NCI-H1694 treated with DMSO at 0.1 percent for 48 hours (cell line): ENCODE measurements around the gene KANK4.

ENCODE experiments used
- DNase-seq: peaks from one replicate; lab custom pipeline; 2025; lab: John Stamatoyannopoulos, UW

Gene KANK4

DNA sequence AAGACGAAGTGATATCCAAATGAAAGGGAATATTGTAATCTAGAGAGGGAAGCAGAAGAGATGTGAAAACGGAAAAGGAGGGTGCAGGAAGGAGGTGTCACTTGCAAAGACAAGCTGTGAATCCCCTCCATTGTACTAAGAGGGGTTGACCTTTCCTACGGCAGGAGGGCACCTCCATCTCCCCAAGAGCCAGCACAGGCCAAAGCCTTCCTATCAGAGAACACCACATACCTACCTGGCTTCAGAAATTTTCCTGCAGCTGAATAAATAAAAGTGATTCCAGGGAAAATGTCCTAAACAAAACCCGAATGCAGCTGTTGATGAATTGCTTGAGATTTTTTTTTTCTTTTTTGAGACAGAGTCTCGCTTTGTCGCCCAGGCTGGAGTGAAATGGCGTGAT lies 14.3 kb downstream of the KANK4 start:
- no peak for DNase-seq

DNA sequence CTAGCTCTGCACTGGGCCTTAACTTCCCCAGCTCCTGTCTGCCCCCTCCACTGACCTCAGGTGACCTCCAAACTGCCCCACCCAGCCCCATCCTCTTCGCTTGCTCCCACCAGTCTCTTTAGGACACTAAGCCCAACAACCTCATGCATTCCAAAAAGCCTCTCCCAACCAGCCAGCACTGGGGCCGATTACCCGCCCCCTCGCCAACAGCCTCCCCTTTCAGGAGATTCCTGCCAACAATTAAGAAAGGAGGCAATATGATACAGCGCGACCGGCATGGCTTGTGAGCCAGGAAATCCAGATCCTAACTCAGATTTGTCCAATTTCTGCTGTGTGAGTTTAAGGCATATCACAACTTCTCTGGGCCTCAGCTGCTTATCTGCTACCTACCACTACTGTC lies 14.7 kb downstream of the KANK4 start:
- DNase-seq: no peak

DNA sequence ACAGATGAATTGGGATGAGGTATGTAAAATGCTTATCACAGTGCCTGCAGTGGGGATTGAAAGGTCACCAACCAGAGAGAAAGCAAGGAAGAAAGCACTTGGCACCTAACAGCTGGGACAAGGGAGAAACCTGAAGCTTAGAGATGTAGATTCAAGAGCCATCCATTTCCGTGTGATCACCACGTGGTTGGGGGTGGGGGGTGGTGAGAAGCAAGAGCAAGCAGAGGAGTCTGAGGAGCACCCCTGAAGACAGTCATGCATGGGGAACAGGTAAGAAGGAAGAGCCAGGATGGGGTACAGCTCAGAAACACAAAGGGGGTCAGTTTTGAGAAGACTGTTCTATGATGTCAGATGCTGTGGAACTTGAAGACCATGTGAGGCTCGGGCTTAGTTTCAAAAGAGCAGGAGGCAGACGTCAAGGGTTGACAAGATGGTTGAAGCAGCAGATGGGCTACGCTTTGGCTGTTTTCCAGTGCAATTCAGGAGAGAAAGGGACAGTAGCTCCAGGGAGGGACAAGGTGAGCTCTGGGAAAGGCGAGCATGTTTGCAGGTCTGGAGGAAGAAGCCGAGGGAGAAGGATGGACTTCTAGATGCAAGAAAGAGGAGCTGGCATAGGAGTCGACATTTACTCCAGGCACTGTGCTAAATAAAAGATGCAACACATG lies 17.4 kb downstream of the KANK4 start:
- peak; percentile 56 for DNase-seq

DNA sequence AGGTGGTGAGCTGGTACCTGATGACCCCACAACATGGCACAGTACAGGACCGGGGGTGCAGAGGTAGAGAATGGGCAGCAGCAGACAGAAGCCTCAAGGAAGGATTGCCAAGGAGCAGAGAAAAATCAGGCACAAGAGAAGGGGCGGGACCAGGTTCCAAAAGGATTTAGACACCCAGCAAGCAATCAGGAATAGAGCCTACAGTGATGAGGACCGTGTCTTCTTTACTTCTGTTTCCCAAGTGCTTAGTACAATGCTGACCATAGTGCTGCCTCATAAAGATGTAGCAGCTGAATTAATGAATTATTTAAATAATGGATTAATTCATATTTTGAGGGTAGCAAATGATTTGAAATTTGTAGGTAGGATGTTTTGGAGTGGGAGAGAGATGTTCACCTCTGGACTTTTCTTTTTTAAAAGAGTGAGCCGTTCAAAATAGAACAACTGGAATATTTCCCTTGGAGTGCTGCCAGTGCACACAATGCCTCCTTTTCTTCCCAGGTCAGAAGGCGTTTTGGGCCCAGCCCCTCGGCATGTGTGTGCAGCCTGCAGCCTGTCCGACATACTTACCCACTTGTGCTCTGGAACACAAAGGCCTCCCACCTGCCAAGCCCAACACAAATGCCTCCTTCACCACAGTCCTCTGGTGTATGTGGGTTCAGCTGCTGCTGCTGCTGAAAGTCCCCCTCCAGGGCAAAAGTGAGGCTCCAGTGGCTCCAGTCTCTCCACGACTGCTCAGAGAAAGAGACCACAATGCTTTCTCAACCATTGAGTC lies 19.6 kb downstream of the KANK4 start:
- no peak for DNase-seq

DNA sequence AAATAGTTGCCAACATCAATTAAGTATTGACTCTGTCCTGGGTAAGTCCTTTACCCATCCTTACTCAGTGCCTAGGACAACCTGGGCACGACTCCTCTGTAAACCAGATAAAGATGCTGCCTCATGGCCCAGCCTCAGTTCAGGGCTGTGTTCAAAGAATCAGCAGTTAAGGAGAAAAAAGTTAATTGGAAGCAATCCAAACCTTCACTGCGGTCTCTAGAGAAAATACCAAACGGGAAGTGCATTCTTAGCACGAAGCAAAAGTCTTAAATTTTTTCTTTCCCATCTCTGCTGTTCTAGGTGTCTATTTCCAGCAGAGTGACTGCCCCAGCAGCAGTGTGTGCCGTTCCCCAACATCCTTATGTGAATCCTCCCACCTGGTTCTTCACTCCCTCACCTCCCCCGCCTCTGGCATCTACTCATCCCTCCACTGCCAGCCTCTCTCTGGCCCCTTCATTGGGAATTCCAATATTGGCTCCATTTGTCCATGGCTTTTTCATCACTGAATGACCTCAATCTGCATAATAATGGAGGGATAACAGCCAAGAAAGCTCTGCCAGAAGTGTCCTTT lies 23.2 kb downstream of the KANK4 start:
- no peak for DNase-seq

DNA sequence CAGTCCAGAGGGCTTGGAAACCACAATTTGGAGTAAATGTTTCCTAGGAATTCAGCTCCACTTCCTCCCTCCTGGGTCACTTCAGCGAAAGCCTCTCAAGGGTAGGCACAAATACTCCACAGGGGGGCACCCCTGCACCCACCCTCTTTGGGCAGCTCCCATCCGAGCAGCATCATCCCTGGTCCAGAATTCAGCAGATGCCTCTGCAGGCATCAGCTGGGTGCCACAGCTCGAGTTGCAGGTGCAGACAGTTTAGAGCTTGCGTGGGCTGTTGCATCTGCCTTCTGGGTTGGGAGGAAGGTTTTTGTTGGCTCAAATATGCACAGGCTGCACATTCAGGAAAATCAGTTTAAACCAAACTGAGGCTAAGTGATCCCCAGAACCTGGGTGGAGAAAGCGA lies 25.0 kb downstream of the KANK4 start:
- DNase-seq: peak; percentile 82

DNA sequence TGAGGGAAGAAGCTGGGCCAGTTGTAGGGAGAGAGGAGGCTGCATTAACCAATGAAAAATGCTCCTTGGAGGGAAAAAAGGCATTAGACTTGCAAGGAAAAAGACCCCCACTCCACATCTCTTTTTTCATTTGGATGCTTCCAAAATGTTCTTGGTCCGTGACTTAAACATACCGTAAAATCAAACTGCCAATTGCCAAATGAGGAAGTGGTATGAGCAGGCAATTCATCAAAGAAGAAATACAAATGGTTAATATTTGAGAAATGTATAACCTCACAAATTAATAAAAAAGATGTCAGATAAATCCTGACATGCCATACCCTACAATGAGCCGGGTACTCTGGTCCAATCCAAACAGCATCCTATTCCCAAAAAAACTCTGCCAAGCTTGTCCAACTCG lies 30.6 kb downstream of the KANK4 start:
- no peak for DNase-seq

DNA sequence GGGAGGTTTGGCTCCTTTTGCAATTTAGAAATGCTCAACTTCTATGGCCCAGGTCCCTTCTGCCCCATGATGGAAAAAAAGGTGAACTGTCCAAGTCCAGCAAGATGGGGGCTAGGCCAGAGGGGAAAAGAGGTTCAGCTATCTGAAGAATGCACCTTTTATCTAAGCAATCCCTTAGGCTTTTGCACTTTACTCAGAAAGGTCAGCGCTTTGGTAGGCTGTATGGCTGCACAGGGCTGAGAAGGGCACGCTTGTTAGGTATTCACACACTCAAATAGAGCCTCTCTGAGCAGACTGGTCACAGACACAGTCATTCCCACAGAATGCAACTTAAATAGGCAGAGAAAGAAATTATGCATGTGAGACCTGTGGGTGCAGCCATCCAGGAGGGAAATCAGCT lies 31.0 kb downstream of the KANK4 start:
- DNase-seq: no peak

DNA sequence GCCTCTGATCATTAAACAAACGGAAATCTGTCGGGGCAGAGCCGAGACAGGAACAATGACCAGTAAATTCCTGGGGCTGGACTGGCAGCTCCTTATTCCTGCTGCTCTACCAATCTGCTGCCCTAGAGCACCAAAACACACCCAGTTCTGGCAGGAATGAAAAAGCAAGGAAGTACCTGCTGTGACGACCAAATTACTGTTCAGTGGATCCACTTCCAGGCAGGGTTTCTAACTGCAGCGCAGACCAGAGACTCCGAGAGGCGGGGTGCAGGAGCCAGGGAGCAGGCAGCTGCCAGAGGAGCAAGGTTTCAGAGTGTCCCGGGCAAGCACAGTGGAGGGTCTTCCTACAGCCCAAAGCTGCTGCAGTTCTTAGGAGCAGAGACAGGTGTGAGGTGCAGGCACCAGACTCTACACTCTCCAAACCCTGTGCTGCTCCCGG lies 32.4 kb downstream of the KANK4 start:
- DNase-seq: no peak

DNA sequence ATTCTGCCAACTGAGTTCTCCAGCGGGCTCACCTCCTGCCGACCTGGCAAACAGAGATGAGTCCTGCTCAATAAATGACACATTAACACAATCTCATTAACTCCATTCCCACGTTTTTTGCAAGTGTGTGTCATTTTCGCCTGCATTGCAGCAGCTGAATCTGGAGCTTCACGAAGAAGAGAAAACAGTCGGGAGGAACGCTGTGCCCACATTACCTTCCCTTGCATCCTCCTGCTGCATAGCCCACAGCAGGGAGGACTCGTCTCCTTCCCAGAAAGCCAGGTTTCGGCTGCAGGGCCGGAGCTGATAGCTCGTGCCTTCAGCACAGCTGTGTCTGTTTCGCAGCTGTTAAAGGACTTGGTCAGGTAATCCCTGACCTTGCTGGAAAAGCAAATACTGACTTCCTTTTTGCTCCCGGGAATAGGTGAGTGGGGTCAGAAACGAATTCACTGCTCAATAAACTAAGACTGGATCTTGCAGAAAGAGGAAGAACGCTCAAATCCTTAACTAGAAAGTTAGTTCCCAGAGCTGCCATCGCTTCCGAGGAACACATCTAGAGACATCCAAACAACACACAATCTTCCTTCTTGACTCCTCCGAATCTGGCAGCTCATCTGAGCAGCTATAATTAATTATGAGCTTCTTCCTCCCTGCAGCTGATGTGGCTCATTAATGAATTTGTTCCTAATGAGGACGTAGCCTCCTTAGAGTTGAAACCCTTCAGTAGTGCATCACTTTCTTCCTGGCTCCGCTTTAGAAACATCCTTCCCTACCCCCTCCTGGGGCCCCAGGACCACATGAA lies 33.0 kb downstream of the KANK4 start:
- DNase-seq: no peak

DNA sequence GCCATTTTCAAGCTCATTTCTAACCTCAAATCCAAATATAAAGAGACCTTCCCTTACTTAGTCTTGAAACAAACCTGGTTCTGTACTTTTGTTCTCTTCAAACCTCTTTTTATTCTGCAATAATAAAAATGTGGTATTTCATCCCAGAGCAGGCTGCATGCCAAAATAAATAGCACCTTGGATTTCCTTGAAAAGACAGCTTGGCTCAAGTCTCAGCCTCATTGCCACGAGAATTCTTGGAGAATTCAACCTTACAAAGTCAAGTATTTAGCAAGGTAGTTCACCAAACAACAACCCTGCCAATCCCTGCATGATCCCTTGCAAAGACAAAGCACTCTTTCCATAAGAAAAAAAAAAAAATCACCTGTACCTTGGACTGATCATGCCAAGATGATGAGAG lies 33.8 kb downstream of the KANK4 start:
- DNase-seq: no peak

DNA sequence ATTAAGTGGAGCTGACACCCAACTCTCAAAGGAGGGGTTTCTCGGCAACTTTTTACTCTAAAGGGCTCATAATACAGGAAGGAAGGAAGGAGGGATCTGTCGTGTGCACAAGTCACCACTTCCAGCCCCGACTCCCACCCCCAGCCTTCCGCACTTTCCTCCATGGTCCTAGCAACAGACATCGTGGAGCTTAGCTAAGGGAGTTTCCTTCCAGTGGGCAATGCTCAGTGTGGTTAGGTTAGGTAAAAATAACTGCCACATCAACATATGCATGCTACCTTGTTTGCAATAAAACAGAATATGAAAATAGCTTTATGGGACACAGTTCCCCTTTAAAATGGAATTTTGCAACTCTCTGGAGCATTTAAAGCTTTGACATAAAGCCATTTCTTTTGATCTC lies 35.2 kb downstream of the KANK4 start:
- no peak for DNase-seq

DNA sequence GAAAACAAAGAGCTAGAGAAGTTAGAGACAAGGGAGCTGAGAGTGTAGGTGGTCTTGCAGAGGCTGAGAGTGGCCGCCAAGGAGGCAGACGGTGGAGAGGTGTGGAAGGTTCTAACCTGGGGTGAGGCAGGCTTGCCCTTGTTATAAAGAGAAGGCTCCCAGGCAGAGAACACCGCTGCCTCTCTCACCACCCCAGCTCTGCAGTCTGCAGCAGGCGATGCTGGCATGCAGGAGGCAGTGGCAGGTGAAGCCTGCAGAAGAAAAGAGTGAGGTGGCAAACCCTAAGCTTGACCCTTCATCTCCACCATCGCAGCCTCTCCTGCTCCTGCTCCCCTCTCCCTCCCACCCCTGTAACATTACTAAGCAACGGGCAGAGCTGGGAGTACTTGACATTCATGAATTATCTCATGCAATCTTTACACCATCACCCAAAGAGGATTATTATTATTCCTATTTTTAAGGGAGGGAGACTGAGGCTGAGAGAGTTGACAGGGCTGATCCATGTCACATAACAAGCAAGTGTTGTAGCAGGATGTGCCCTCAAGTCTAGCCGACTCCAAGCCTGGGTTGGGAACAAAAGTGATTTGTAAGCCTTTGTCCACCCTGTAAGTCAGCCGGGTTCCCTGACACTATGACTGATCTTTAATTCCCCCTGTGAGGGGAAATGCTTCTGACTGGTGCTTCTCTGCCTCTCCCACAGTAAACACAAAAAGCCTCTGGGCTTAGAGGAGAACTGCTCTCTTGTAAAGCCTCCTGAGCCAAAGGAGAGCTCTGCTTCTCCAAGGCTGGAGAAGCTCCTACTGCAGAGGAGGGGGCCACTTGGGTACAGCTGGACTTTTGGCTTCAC lies 36.1 kb downstream of the KANK4 start:
- DNase-seq: no peak

DNA sequence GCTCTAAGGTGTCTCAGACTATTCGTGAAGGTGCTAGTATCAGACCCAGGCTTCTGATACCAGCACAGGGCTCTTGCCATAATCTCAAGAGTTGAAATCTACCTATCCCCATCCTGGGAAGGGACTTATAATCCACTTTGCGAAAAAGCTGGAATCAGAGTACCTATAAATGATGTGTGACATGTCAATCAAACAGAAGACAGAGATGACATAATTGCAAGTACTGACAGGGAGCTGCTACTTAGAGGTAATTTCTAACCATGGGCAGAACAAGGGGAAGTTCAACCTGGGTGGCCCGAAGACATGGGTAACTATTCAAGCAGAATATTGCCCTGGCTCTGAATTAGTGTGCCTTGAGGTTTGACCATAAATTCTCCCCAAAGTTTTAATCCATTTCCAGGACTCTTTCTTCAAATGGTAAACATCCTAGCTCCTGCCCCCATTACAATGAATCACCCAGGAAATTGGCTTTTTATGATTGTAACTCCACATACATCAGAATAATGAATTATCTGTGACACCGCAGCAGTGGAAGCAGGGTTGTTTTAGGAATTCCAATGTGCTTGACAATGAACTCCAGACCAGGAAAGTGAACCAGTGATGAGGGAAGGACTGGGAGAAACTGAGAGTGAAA lies 37.2 kb downstream of the KANK4 start:
- DNase-seq: no peak

DNA sequence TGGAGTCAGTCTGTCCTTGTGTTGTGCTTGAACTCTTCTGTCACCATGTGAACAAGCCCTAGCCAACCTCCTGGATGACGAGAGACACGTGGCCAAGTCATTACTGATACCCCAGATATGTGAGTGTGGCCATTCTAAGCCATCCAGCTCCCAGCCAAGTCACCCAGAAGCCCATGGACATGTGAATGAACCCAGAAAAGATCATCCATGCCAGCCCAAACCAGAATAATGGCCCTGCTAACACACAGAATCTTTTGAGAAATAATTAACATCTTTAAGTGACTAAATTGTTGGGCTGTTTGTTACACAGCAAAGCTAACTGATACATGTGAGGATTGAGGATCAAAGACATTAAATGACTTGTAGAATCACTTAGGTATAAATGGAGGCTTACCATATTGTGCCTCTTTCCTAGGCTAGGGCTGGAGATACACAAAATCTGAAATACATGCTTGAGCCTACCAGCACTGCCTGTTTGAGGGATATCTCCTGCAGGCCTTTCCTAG lies 38.2 kb downstream of the KANK4 start:
- no peak for DNase-seq

DNA sequence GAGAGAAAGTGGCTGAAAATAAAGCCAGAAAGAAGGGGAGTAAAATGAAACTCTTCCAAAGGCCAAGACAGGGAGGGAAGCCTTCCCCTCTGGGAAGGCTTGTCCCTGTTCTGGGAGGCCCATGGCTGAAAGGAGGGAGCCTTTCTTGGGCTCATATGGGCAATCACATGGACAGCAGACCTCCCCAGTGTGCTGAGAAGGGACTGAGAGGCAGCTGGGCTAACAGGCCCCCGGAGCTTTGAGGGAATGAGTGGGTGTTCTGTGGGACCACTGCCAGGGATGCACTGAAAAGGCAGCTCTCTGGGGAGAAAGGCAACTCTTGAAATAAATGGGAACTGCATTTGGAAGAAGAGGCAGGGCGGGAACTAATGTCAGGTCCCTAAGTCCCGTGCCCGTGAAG lies 39.1 kb downstream of the KANK4 start:
- no peak for DNase-seq

DNA sequence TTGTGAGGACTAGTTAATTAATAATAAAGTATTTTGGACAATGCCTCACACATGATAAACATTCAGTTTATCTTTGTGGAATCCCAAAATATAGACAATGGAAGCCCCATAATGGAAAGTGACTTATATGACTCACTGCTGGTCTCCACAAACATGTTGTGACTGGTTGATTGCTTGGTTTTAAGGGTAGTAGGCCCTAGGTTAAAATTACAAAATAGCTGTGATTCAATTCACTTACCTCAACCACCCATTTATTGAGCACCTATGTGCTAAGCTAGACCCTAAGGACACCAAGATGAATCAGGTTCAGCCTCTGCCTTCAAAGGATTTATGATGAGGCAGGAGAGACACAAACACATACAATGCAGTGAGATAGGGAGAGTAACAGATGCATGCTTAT lies 42.4 kb downstream of the KANK4 start:
- DNase-seq: no peak

DNA sequence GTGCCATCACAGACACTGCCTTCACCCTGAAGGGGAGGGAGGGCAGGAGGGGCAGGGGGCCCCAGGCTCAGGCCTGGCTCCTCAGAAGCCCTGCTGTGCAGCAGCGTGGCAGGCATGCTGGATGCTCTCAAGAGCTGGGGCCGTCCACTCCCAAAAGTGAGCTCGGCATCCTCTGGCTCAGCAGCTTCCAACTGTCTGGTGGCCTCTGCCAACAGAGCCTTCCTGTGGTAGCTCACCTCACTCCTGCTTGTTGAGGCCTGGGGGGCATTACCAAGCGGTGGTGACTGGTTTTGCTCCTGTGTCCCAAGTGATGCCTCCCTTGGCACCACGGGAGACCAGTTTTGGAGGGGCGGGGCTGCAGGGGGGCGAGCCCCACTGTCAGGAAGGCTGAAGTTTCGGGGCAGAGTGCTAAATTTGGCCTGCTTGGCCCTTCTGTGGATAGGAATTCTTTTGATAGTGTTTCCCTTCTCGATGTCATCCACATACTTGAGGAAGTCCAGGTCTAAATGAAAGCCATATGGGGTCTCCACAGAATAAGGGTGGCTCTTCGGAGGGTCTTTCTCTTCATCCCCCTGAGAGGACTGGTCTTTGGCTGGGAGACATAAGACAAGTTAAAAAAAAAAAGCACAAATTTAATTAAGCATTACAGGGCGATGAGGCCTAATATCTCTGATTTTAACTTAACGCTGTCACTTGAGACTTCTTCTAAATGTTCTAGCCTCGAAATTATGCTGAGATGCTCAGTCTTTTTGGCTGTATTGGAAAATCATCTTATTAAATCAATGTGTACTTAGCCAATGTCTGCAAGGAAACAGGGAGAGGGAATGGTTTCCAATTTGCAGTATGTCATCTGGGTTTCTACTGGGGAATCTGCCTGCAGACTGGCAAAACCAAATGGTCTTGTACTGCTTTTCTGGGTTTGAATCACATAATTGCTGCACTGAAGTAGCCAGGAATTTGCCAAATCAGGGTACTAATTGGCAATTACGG lies 44.4 kb downstream of the KANK4 start:
- no peak for DNase-seq

DNA sequence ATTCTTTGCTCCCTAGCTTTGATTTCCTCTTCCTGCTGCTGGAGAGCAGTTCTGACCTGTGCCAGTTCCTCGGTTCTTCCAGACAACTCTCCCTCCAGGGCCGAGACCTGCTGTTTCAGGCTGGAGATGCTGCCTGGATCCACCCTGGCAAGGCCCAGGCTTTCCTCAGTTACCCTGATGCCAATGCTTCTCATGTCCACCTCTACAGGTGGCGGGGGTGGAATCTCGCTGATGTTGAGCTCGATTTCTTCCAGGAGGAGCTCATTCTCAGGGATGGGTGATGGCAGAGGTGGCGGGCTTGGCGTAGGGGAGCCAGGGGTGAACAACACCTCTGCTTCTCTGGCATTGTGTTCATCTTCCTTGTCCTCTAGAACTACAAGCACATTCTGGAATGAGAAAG lies 45.3 kb downstream of the KANK4 start:
- no peak for DNase-seq
